Hypothalamus (tissue), 51 donors: ENCODE data around the gene CFAP410.
A peak's percentile ranks its signal among the peaks of the same experiment; 100 is the strongest.
"Not testable (repeated sequence)": the region's sequence is repeated elsewhere in the genome, so short reads cannot be mapped to it uniquely, and the experiment has no call there.

ENCODE experiments used
- DNase-seq, 51 donors: peaks; one replicate each; lab custom pipeline; 2025; lab: John Stamatoyannopoulos, UW

Gene CFAP410

GRCh38 chr21:44289381-44290010 lies 49.7 kb downstream of the CFAP410 start:
- no peak for DNase-seq

DNA sequence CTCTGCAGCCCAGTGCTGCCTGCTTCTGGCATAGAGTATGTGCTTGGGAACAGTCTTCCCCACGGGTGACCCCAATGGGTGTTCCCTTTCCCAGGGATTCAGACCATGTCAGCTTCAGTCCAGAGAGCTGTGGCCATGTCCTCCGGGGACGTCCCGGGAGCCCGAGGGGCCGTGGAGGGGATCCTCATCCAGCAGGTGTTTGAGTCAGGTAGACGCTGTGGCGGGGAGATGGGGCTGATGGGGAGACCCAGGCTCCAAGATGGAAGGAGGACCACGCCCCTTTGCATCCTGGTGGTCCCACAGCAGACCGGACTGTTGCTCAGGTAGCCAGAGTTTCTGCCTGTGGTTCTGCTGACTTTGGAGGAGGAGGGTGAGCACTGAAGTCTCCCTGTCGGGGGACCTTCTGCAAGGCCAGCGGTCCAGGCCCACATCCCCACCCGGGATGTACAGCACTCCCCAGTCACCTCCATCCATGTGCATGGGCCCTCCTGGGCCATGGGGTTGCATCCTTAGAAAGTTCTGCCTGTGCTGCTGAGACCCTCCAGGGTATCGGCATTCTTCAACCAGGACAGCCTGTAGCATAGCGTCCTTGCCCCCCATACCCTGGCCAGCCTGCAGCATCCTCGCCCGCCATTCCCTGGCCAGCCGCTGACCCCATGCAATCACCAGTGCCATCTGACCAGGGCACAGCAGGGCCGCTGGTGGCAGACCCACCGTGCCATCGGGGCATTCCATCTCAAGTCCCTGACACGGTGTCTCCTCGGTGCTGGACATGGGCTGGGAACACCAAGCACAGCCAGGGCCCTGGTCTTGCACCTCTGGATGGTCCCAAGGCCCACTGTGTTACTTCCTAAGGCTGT lies 50.7 kb downstream of the CFAP410 start:
- DNase-seq = no peak

DNA sequence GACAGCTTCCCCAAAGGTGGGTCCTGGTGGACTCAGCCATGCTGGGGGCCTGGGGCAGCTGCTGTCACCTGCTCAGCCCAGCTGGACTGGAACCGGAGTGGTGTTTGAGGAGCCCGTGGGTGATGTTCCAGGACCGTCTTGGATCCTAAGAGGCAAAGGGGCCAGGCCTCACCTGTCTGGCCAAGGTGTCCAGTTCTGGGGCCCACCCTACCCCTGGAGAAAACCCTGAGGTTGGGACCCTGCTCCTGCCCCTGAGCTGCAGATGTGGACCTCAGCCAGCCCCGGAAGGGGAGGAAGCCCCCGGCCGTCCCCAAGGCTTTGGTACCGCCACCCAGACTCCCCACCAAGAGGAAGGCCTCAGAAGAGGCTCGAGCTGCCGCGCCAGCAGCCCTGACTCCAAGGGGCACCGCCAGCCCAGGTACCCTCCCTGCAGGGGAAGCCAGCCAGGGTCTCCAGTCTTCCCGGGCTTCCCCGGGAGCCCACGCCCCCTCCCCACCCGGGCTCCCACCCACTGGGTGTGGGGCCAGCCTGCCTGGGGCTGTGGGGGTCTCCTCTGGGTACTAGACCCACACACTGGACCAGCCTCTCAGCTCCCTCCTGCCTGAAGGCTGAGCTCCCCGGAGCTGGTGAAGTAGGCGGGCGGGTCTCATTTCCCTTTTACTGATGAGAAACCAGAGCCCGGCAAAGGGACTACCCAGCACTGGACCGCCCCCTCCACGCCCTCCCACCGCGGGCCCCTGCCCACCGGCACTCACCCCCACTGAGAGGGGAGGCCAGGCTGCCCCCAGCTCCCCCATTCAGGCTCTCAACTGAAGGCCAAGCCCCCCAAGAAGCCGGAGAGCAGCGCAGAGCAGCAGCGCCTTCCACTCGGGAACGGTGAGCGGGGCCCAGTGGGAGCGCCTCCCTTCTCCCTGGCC lies 52.2 kb downstream of the CFAP410 start:
- DNase-seq = no peak

- no peak for DNase-seq
Observed at GRCh38 chr21:44286086-44286715, 53.0 kb downstream of the CFAP410 start.

GRCh38 chr21:44285138-44285992 lies 53.8 kb downstream of the CFAP410 start, which contains the start of gene AIRE:
AIRE (plus strand) TSS chr21:44285876; CDS start chr21:44286007, 131 bp downstream.
- peak in 2 of 51 donors; percentile 10 to 23 for DNase-seq

DNA sequence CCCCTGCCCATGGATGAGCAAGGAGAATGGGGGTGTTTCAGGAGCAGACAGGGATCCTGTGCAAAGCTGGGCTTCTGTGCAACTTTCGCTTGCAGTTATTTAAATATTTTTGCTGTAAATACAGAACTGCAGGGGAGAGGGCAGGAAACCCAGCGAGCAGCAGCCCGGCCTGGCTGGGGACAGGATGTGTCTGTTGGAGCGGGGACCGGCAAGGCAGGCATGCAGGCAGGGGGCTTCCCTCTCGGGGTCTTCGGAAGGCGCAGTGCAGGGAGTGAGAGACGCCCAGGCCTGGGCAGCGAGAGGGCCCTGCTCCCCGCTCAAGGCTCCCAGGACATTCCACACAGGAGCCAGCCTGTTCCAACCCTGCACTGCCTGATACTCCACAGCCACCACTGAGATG lies 55.2 kb downstream of the CFAP410 start:
- DNase-seq = no peak

DNA sequence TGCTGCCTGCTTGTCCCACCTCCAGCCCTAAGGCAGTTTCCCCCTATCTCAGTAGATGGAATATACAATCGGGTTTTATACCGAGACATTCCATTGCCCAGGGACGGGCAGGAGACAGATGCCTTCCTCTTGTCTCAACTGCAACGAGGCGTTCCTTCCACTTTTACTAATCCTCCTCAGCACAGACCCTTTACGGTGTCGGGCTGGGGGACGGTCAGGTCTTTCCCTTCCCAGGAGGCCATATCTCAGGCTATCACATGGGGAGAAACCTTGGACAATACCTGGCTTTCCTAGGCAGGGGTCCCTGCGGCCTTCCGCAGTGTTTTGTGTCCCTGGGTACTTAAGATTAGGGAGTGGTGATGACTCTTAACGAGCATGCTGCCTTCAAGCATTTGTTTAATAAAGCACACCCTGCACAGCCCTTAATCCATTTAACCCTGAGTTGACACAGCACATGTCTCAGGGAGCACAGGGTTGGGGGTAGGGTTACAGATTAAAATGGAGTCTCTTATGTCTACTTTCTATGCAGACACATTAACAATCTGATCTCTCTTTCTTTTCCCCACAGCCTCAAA lies 55.9 kb downstream of the CFAP410 start:
- DNase-seq = not testable (repeated sequence)

DNA sequence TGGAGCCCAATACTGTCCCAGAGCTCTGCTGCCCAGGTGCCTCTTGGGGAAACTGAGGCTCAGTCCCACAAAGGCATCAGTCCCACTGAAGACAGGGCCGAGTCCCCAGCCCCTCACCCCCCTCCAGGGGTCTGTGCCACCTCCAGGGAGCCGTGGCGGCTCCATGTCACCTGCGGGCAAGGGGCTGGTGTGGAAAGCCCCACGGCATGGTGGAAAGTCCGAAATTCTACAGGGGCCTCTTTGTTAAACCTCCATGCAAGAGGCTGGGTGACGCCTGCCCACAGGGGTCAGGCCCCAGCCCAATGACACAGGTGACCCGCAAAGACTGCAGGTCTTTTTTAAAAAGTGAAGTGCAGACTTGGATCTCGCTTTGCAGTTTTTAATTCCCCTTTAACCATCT lies 56.8 kb downstream of the CFAP410 start:
- DNase-seq = no peak

DNA sequence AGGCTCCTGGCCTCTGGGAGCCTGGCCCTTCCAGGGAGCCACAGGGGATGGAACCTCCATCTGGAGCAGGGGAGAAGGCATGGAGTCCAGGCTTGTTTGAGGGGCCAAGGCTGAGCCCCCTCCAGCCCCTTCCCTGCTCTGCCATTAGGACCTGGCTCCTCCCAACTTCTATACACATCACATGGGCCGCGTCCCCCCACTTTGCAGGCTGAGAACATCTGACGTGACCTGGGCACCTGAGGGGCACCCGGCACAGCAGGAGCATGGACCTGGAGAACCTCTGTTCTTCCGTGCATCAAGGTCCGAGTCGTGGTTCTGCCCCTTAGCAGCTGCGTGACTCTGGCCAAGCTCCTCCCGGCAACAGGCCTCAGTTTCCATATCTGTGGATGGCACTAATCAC lies 57.4 kb downstream of the CFAP410 start:
- DNase-seq = no peak

GRCh38 chr21:44279354-44280260 lies 59.6 kb downstream of the CFAP410 start:
- DNase-seq = peak in 1 of 51 donors; percentile 10
